Breast epithelium (tissue), 4 donors: ENCODE results near the gene FAM131C. TPM values are rescaled to one million over a fixed set of nuclear protein-coding genes. Genes with fewer than 3 reads are reported as not detected.
A peak's percentile ranks its signal among the peaks of the same experiment; 100 is the strongest.
"Not testable (repeated sequence)": the region's sequence is repeated elsewhere in the genome, so short reads cannot be mapped to it uniquely, and the experiment has no call there.

Experiments
- DNase-seq, 2 donors: peaks; one replicate each; pipeline ENCODE4 v3.0.0-alpha.2; 2019; ENCODE audit warnings: low spot score in 2 of 2
- H3K27ac ChIP-seq, 2 donors: fragments of 200-600 bp; sonication (generic) in 1 of 2; one replicate each; pipeline ENCODE4 v1.5.1; 2016 to 2019; ENCODE audit warnings: mild to moderate bottlenecking in 1 of 2
- H3K27me3 ChIP-seq, 2 donors: fragments of 200-600 bp; sonication (generic) in 1 of 2; one replicate each; pipeline versions ENCODE4 v1.5.1 to v1.6.0; 2017 to 2019; ENCODE audit warnings: control low read depth in 1 of 2, mild to moderate bottlenecking in 1 of 2
- H3K36me3 ChIP-seq: fragments of 200-600 bp; one replicate; pipeline ENCODE4 v1.5.1; 2019
- H3K4me1 ChIP-seq, 2 donors: fragments of 200-600 bp; sonication (generic); one replicate each; pipeline ENCODE4 v1.5.1; 2016 to 2019; ENCODE audit warnings: control low read depth in 1 of 2
- H3K4me3 ChIP-seq, 3 donors: fragments of 200-600 bp; sonication (generic); 1 replicate in 2 of 3; 2 replicates in 1 of 3; pipeline ENCODE4 v1.5.1; 2016 to 2019; ENCODE audit warnings: mild to moderate bottlenecking in 3 of 3, moderate library complexity in 2 of 3
- H3K9me3 ChIP-seq, 2 donors: fragments of 200-600 bp; sonication (generic) in 1 of 2; one replicate each; pipeline ENCODE4 v1.5.1; 2016 to 2019; ENCODE audit warnings: control low read depth in 1 of 2
- POLR2A ChIP-seq: fragments of 450-650 bp; IDR thresholded peaks from one replicate; pipeline ENCODE4 v1.6.1; 2016; ENCODE audit warnings: antibody characterized with exemption, mild to moderate bottlenecking, moderate library complexity
- POLR2AphosphoS5 ChIP-seq, 3 donors: sonication (generic); formaldehyde crosslinking; IDR thresholded peaks; one replicate each; pipeline ENCODE4 v1.6.1; 2017; ENCODE audit warnings: antibody characterized with exemption in 3 of 3
- intact Hi-C: fragments of 100-400 bp; cut with DNase I; formaldehyde crosslinking; loops from one replicate; pipeline ENCODE4 v1.15.1; 2023; ENCODE audit warnings: low total_unique reads
- total RNA-seq, 3 donors: library from RNA; depleted of rRNA; stranded (reverse); fragments of >200 nt; gene quantifications; one replicate each; pipeline ENCODE4 v1.1.0, GENCODE V29; 2016
- TF ChIP-seq, protein P1 (sequence below), 3 donors: fragments of 450-650 bp; IDR thresholded peaks; one replicate each; pipeline ENCODE4 v1.5.1; 2016 to 2017; ENCODE audit warnings: antibody characterized with exemption in 3 of 3, mild to moderate bottlenecking in 3 of 3, moderate library complexity in 3 of 3

The FAM131C gene
- total RNA-seq, 3 donors from 2014 or later, result not detected

DNA sequence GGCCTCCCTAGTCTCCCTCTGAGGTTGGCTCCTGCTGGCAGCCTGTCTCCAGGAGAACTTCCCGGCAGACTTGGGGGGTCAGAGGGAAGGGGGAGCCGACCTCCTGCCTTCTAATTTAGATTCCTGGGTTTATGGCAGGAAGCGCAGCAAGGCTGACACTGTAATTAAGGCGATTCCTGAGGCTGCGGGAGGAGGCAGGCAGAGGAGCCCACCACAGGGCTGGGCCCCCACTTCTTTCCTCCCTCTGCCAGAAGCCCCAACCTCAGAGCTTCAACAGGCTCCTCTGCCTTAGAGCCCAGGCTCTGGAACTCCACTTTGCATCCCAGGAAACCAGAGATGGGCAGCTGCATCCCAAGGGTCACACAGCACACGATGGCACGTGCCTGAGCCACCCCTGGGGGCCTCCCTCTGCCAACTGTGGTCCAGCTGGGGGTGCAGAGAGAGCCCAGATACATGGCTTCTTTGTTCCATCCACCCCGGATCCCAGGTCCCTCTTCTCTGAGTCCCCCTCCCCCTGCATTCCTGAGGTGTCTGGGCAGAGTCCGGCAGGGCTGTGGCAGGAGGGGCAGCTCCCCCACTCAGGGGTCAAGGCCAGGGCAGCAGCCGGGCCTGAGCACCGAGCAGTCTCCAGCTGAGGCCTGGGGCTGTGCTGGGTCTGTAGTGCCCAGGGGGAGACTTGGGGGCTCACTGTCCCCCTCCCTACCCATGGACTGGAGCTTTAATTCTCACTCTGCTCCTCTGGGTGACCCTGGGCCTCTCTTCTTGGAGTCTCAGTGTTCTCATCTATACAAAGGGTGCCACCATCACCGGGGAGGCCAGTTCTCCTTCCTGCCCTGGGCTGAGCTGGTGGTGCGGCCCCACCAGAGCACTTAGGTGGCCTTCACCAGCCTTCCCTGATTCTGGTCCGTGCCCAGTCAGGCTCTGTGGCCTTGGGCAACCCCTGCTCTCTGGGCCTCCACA lies 39.4 kb upstream of the FAM131C start:
- Histone ChIP-seq H3K9me3 (peaks cover 6 to 7% of the 10 kb centered on the region in 2 donors), H3K4me3 (no peak overlapping the region), H3K27ac (peak overlapping the region in 1 of 2 donors; percentile 74), H3K36me3 (no peaks in the 10 kb centered on the region), H3K27me3 (no peaks in the 10 kb centered on the region), H3K4me1 (no peaks in the 10 kb centered on the region)
- DNase-seq, result no peak
- TF ChIP-seq POLR2A, result no peak
- TF ChIP-seq, protein P1, sequence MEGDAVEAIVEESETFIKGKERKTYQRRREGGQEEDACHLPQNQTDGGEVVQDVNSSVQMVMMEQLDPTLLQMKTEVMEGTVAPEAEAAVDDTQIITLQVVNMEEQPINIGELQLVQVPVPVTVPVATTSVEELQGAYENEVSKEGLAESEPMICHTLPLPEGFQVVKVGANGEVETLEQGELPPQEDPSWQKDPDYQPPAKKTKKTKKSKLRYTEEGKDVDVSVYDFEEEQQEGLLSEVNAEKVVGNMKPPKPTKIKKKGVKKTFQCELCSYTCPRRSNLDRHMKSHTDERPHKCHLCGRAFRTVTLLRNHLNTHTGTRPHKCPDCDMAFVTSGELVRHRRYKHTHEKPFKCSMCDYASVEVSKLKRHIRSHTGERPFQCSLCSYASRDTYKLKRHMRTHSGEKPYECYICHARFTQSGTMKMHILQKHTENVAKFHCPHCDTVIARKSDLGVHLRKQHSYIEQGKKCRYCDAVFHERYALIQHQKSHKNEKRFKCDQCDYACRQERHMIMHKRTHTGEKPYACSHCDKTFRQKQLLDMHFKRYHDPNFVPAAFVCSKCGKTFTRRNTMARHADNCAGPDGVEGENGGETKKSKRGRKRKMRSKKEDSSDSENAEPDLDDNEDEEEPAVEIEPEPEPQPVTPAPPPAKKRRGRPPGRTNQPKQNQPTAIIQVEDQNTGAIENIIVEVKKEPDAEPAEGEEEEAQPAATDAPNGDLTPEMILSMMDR (IDR thresholded peaks at IDR 0.05), result no peak
- no peak for TF ChIP-seq POLR2AphosphoS5 (IDR thresholded peaks at IDR 0.05)
- intact Hi-C loops, result no loop called here

DNA sequence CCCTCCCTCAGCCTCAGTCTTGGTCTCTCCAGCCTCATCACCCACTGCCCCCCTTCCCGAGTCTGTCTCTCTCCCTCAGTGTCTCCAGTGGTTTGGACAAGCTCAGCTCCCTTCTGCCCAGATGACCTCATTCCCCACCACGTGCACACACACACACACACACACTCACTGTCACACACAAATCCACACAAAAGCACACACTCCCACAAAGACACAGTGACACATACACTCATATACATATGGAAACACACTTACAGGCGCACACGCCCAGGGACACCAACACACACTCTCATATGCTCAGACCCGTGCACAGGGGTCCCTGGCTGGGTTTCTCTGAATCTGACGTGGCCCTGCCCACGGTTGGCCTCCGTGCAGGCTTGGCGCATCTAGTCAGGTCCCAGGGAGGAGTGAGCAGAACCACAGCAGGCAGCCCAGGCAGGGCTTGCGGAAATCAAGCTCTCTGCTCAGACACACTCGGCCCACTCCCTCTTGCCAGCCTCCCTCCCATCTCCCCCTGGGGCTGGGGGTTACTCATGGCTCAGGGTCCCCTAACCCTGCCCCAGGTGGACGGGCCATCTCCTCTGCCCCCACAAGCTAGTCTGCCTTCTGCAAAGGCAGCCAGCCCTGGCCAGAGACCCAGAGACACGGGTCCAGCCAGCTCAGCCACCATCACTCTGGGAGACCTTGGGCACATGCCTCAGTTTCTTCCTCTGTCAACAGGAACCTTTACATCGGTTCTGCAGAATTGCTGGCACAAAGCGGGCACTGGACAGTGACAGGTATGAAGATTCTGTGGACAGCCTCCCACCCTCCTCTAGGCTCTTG lies 38.5 kb upstream of the FAM131C start:
- Histone ChIP-seq H3K4me1 (no peaks in the 10 kb centered on the region), H3K27ac (peak overlapping the region in 1 of 2 donors; percentile 74), H3K36me3 (no peaks in the 10 kb centered on the region), H3K9me3 (peaks cover 6 to 9% of the 10 kb centered on the region in 2 donors), H3K27me3 (no peaks in the 10 kb centered on the region), H3K4me3 (no peak overlapping the region)
- no peak for TF ChIP-seq POLR2AphosphoS5 (IDR thresholded peaks at IDR 0.05)
- TF ChIP-seq, protein P1 (IDR thresholded peaks at IDR 0.05), result no peak
- no peak for TF ChIP-seq POLR2A
- intact Hi-C loops, result no loop called here
- no peak for DNase-seq

DNA sequence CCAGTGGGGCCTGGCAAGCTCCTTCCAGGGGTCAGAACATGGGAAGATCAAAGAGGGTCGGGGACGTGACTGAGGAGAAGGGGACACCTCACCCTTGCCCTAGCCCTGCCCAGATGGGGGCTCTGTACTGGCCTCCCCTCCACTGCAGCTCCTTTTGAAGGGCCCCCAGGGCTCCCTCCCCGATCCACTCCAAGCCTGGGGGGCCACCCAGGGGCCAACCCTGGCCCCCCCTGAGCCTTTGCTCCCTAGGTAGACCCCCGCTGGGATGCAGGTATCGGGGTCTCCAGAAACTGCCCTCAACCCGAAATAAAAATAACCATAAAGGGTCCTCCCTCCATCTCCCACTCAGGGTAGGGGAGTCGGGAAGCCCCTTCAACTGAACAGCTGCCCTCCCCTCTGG lies 37.4 kb upstream of the FAM131C start:
- DNase-seq, result no peak
- Histone ChIP-seq H3K4me3 (no peak overlapping the region), H3K27me3 (no peaks in the 10 kb centered on the region), H3K9me3 (peaks cover 6 to 9% of the 10 kb centered on the region in 2 donors), H3K36me3 (no peaks in the 10 kb centered on the region), H3K4me1 (no peaks in the 10 kb centered on the region), H3K27ac (no peak overlapping the region)
- intact Hi-C loops, result no loop called here
- TF ChIP-seq, protein P1 (IDR thresholded peaks at IDR 0.05), result no peak
- TF ChIP-seq POLR2A (no peak), POLR2AphosphoS5 (IDR thresholded peaks at IDR 0.05) (no peak)

DNA sequence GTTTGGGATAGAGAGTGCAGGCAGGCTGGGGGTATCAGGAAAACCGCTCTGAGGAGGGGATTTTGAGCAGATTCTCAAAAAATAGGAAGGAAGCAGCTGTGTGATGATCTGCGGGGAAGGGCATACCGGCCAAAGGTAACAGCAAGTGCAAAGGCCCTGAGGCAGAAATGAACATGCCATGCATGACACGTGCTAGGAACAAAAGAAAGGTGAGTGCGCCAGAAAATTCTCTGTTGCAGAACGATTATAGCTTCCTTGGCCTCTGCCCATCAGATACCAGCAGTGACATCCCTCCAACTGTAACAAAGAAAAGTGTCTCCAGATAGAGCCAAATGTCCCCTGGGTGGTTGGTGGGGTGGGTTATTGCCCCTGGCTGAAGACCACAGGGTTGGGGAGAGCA lies 37.0 kb upstream of the FAM131C start:
- peaks cover 6 to 9% of the 10 kb centered on the region in 2 donors for H3K9me3 ChIP-seq
- H3K4me1 ChIP-seq, result no peaks in the 10 kb centered on the region
- H3K27me3 ChIP-seq, result no peaks in the 10 kb centered on the region
- no peaks in the 10 kb centered on the region for H3K36me3 ChIP-seq
- no peak overlapping the region for H3K27ac ChIP-seq
- no peak for TF ChIP-seq POLR2A
- TF ChIP-seq, protein P1 (IDR thresholded peaks at IDR 0.05), result no peak
- no peak for TF ChIP-seq POLR2AphosphoS5 (IDR thresholded peaks at IDR 0.05)
- intact Hi-C loops, result no loop called here
- no peak overlapping the region for H3K4me3 ChIP-seq
- DNase-seq, result no peak

DNA sequence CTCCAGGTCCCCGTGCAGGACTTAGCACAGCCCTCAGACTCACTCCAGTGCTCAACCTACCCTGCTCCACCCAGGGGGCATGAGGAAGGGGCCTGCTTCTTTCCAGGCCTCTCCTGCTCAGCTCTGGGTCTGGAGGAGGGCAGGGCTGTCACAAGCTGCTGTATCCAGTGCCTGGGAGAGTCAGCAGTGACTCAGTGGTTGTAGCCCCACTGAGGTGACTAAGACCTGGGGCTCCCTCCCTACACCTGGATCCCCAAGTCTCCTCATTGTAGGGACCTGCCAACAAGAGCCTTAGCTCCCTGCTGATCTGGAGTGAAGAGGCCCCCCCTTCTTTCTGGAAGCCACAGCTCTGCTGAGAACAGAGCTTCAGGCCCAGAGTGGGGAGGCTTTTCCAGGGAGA lies 36.1 kb upstream of the FAM131C start:
- intact Hi-C loops, result no loop called here
- DNase-seq, result no peak
- peaks cover 6 to 9% of the 10 kb centered on the region in 2 donors for H3K9me3 ChIP-seq
- H3K27ac ChIP-seq, result no peak overlapping the region
- TF ChIP-seq, protein P1 (IDR thresholded peaks at IDR 0.05), result no peak
- TF ChIP-seq POLR2AphosphoS5 (IDR thresholded peaks at IDR 0.05) (no peak), POLR2A (no peak)
- no peak overlapping the region for H3K4me3 ChIP-seq
- H3K4me1 ChIP-seq, result no peaks in the 10 kb centered on the region
- no peaks in the 10 kb centered on the region for H3K36me3 ChIP-seq
- no peaks in the 10 kb centered on the region for H3K27me3 ChIP-seq

DNA sequence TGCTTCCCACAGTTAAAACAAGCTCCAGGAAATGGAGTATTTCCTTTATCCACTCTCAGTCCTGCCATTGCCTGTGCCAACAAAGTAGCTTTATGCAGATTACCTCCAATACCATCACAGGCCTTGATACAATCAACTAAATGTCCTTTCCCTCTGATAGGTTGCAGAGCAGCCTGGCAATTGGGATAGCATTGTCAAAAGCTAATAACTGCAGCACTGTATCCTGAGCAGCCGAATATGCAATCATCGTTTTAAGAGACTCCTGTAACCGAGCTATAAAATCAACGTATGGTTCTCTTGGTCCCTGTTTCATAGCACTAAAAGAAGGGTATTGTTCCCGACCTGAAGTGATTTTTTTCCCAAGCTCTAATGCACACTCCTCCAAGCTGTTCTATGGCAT lies 33.6 kb upstream of the FAM131C start:
- H3K27ac ChIP-seq, intact Hi-C loops: not testable (repeated sequence)

More for the DNA sequence above, 33.6 kb upstream of the FAM131C start:
- H3K4me1 ChIP-seq, DNase-seq, H3K9me3 ChIP-seq, H3K4me3 ChIP-seq, H3K36me3 ChIP-seq, H3K27me3 ChIP-seq: not testable (repeated sequence)
